ENCODE results near the gene SLC2A13.
"Not testable (repeated sequence)": the region's sequence is repeated elsewhere in the genome, so short reads cannot be mapped to it uniquely, and the experiment has no call there.

The SLC2A13 gene

DNA sequence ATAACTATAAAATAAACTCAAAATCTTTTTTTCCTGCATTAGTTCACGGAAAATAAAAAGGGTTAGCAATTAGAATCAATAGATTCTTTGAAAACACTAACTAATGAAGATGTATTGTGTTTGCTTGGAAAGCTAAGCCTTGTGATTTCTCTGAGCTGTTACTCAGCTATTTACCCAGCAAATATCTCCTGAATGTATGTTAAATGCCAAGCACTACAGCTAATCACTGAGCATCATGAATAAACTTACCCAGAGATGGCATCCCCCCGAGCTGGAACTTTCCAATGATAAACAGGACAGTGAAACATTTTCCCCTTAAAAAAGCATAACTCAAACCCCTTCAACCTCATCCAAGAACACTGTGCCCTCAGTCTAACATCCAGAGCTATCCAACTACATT, 71.2 kb downstream of the SLC2A13 start:
- no peak for DNase-seq (ENCODE audit: low read depth)
- no peak overlapping the region for H3K4me3 ChIP-seq (ENCODE audit: low read depth, low read length)
- TF ChIP-seq, protein P1, sequence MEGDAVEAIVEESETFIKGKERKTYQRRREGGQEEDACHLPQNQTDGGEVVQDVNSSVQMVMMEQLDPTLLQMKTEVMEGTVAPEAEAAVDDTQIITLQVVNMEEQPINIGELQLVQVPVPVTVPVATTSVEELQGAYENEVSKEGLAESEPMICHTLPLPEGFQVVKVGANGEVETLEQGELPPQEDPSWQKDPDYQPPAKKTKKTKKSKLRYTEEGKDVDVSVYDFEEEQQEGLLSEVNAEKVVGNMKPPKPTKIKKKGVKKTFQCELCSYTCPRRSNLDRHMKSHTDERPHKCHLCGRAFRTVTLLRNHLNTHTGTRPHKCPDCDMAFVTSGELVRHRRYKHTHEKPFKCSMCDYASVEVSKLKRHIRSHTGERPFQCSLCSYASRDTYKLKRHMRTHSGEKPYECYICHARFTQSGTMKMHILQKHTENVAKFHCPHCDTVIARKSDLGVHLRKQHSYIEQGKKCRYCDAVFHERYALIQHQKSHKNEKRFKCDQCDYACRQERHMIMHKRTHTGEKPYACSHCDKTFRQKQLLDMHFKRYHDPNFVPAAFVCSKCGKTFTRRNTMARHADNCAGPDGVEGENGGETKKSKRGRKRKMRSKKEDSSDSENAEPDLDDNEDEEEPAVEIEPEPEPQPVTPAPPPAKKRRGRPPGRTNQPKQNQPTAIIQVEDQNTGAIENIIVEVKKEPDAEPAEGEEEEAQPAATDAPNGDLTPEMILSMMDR (IDR thresholded peaks at IDR 0.05; ENCODE audit: low read depth, low read length, missing control alignments) = no peak
- in situ Hi-C loops (cut with HindIII; ENCODE audit: low sequenced_read_pairs) = no loop called here

DNA sequence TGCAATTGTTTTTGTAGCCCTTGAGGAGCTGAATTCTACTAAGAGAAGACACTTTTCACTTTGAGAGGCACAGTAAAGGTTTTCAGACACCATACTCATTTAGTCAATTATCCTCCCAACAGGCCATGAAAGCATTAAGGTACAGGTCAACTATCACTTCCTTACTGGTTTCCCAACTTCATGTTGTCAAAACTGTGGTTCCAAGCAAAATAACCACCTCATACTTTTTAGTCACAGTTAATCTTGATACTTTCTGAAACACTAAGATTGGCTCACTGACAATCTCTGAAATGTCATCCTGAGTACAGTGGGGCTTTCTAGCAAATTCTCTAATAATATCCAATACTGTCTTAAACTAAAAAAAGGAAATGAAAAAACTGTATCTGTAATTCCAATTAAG, 71.7 kb downstream of the SLC2A13 start:
- no peak for DNase-seq (ENCODE audit: low read depth)
- in situ Hi-C loops (cut with HindIII; ENCODE audit: low sequenced_read_pairs) = no loop called here
- TF ChIP-seq, protein P1 (IDR thresholded peaks at IDR 0.05; ENCODE audit: low read depth, low read length, missing control alignments) = no peak
- H3K4me3 ChIP-seq (ENCODE audit: low read depth, low read length) = no peak overlapping the region

DNA sequence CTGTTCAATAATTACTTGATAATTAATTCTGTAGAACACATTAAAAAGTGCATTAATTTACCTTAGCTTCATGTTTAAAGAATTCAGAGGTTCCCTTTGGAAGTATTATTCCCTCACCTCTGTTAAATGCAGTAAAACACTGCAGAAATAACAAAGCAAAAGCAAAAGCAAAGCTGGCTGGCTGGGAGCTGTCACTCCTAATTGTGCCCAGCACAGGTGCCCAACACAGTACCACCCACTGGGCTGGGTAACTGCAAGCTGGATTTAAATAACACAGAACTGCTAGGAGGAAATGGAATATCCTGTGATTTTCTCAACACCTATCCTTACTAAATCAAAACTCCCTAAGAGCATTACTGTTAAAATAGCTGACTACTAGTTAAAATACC, 72.6 kb downstream of the SLC2A13 start:
- in situ Hi-C loops (cut with HindIII; ENCODE audit: low sequenced_read_pairs) = no loop called here
- H3K4me3 ChIP-seq (ENCODE audit: low read depth, low read length) = no peak overlapping the region
- TF ChIP-seq, protein P1 (IDR thresholded peaks at IDR 0.05; ENCODE audit: low read depth, low read length, missing control alignments) = no peak
- no peak for DNase-seq (ENCODE audit: low read depth)

DNA sequence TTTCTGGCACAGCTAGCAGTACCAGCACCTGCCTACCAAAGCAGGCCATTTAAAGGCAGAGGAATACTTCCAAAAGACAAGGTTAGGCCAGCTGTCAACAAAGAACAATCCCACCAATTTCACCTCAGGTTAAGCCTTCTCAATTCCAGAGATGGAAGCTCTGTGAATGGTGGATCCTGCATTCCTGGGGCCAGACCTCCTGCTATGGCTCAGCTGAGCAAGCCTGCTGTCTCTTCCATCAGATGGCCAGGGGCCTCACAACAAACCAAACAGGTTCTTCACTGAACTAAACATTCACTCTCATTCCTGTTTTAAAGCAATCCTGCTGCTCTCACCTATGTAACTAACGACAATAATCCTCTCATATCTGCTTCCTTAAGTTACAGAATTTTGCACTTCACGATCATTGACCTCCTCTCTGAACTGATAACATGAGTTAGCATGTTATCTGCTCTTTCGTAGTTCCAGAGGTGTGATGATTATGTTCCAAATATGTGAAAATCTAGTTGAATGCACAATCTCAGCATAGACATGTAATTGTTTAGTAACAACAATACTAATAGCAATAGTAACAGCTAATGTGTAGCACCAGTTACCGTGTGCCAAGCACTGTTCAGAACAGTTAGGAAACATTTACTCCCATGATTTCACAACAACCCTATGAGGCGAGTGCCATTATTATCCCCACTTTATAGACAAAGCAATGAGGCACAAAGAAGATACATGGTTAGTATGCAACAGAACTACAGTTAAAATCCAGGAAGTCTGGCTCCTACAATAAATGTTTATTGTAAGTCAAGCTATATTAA, 73.2 kb downstream of the SLC2A13 start:
- TF ChIP-seq, protein P1 (IDR thresholded peaks at IDR 0.05; ENCODE audit: low read depth, low read length, missing control alignments) = no peak
- DNase-seq (ENCODE audit: low read depth) = no peak
- in situ Hi-C loops (cut with HindIII; ENCODE audit: low sequenced_read_pairs) = no loop called here
- H3K4me3 ChIP-seq (ENCODE audit: low read depth, low read length) = no peak overlapping the region

DNA sequence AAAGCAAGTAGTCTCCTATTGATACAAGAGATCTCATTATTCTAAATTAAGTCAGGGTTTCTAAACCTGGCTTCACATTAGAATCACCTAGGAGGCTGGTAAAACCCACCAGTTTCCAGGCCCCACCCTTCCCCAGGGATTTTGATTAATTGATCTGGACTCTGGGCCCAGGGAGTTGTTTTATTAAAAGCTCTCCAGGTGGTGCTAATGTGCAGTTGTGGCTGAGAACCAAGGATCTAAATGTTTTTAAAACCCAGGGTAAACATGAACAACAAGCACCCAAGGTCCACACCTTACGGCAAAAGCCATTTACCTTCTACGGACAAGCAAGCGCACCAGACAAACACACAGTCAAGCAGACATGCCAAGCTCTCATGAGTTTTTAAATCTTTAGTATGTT, 73.9 kb downstream of the SLC2A13 start:
- H3K4me3 ChIP-seq (ENCODE audit: low read depth, low read length) = no peak overlapping the region
- in situ Hi-C loops (cut with HindIII; ENCODE audit: low sequenced_read_pairs) = no loop called here
- TF ChIP-seq, protein P1 (IDR thresholded peaks at IDR 0.05; ENCODE audit: low read depth, low read length, missing control alignments) = no peak
- no peak for DNase-seq (ENCODE audit: low read depth)

DNA sequence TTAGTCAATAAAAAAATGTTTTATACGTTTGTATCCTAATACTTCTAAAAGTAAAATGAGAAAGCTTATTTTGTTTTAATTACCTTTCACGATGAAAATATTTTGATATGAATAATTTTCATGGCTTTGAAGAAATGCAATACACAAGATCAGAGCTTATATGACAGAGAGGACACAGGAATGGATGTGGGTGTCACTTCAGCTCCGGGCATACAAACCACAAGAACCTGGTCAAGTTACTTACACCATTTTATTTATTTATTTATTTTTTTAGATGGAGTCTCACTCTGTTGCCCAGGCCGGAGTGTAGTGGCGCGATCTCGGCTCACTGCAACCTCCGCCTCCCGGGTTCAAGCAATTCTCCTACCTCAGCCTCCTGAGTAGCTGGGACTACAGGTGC, 74.9 kb downstream of the SLC2A13 start:
- H3K4me3 ChIP-seq (ENCODE audit: low read depth, low read length); in situ Hi-C loops (cut with HindIII; ENCODE audit: low sequenced_read_pairs); DNase-seq (ENCODE audit: low read depth): not testable (repeated sequence)

DNA sequence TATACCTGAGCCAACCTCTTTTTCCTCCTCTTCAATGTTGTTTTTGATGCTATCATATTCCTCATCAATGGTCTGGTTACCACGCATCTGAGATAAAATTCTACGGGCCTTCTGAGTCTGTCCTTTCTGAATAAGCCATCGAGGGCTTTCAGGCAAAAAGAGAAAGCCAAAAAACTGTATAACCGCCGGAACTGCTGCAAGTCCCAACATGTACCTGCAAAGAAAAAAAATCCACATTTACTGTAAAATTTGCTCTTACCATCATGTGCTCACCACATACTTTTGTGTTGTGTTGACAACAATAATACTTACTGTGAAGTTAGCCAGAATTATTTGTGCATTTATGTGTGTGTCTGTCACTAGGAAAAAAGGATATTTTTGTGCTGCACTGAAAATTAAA, 77.6 kb downstream of the SLC2A13 start:
- DNase-seq (ENCODE audit: low read depth) = no peak
- in situ Hi-C loops (cut with HindIII; ENCODE audit: low sequenced_read_pairs) = no loop called here
- TF ChIP-seq, protein P1 (IDR thresholded peaks at IDR 0.05; ENCODE audit: low read depth, low read length, missing control alignments) = no peak
- no peak overlapping the region for H3K4me3 ChIP-seq (ENCODE audit: low read depth, low read length)

Measured in astrocyte of the cerebellum (primary cell).